ENCODE results near the gene ZBTB16.

- TF ChIP-seq CTCF (IDR thresholded peaks at IDR 0.05) (peak in 2 of 12 donors; percentile 16 to 24), POLR2A (IDR thresholded peaks at IDR 0.05) (no peak)
Observed at GRCh38 chr11:114059984-114060391, 477 bp downstream of the ZBTB16 start.

Data from heart left ventricle (tissue), 13 donors.